Left forelimb (tissue), 1 donor: ENCODE data around the gene FAM114A2.
A peak's percentile ranks its signal among the peaks of the same experiment; 100 is the strongest.
"Not testable (repeated sequence)": the region's sequence is repeated elsewhere in the genome, so short reads cannot be mapped to it uniquely, and the experiment has no call there.

ENCODE experiments used
- DNase-seq: peaks from one replicate; pipeline ENCODE4 v3.0.0-alpha.2; 2018; ENCODE audit warnings: low spot score

FAM114A2 gene

GRCh38 chr5:154038707-154039457, at the start of gene FAM114A2, which contains the start of gene MFAP3:
Gene FAM114A2 (minus strand): TSS chr5:154038910. CDS start chr5:154034953, 3,957 bp downstream.
Gene MFAP3 (plus strand): TSS chr5:154038967. CDS start chr5:154049723, 10,756 bp downstream.
- DNase-seq = peak; percentile 90

GRCh38 chr5:154087260-154087659, 48.5 kb upstream of the FAM114A2 start:
- DNase-seq = no peak

- DNase-seq = no peak
Measured at GRCh38 chr5:154086641-154087040, 47.9 kb upstream of the FAM114A2 start.

- no peak for DNase-seq
Measured at GRCh38 chr5:154086146-154086545, 47.4 kb upstream of the FAM114A2 start.

- DNase-seq = no peak
Measured at GRCh38 chr5:154084062-154084639, 45.4 kb upstream of the FAM114A2 start.

GRCh38 chr5:154081246-154081645, 42.5 kb upstream of the FAM114A2 start:
- no peak for DNase-seq

GRCh38 chr5:154078272-154078671, 39.6 kb upstream of the FAM114A2 start:
- DNase-seq = no peak

GRCh38 chr5:154077696-154078095, 39.0 kb upstream of the FAM114A2 start:
- DNase-seq = no peak

- DNase-seq = no peak
Measured at GRCh38 chr5:154076240-154076922, 37.7 kb upstream of the FAM114A2 start.

- DNase-seq = peak; percentile 85
Measured at GRCh38 chr5:154072414-154073171, 33.9 kb upstream of the FAM114A2 start.

- no peak for DNase-seq
Measured at GRCh38 chr5:154071799-154072413, 33.2 kb upstream of the FAM114A2 start.

GRCh38 chr5:154069854-154070253, 31.1 kb upstream of the FAM114A2 start:
- not testable (repeated sequence) for DNase-seq

GRCh38 chr5:154065971-154066370, 27.3 kb upstream of the FAM114A2 start:
- DNase-seq = no peak

- no peak for DNase-seq
Measured at GRCh38 chr5:154063372-154063771, 24.7 kb upstream of the FAM114A2 start.

GRCh38 chr5:154060606-154061005, 21.9 kb upstream of the FAM114A2 start:
- DNase-seq = no peak

GRCh38 chr5:154059583-154059982, 20.9 kb upstream of the FAM114A2 start:
- no peak for DNase-seq

GRCh38 chr5:154059039-154059430, 20.3 kb upstream of the FAM114A2 start:
- no peak for DNase-seq

- no peak for DNase-seq
Measured at GRCh38 chr5:154058055-154059038, 19.6 kb upstream of the FAM114A2 start.

GRCh38 chr5:154055201-154055600, 16.5 kb upstream of the FAM114A2 start:
- no peak for DNase-seq

GRCh38 chr5:154053468-154053867, 14.8 kb upstream of the FAM114A2 start:
- DNase-seq = no peak

- no peak for DNase-seq
Measured at GRCh38 chr5:154049636-154050035, 10.9 kb upstream of the FAM114A2 start.
